GM18907 (cell line): ENCODE results near the gene CDCA5.

Experiments used
- ATAC-seq: cut with Tn5 transposase; IDR thresholded peaks from one replicate; pipeline ENCODE4 v1.9.1; 2021; ENCODE audit warnings: mild to moderate bottlenecking, moderate library complexity; ENCODE audit not compliant: unreplicated experiment

CDCA5 gene

DNA sequence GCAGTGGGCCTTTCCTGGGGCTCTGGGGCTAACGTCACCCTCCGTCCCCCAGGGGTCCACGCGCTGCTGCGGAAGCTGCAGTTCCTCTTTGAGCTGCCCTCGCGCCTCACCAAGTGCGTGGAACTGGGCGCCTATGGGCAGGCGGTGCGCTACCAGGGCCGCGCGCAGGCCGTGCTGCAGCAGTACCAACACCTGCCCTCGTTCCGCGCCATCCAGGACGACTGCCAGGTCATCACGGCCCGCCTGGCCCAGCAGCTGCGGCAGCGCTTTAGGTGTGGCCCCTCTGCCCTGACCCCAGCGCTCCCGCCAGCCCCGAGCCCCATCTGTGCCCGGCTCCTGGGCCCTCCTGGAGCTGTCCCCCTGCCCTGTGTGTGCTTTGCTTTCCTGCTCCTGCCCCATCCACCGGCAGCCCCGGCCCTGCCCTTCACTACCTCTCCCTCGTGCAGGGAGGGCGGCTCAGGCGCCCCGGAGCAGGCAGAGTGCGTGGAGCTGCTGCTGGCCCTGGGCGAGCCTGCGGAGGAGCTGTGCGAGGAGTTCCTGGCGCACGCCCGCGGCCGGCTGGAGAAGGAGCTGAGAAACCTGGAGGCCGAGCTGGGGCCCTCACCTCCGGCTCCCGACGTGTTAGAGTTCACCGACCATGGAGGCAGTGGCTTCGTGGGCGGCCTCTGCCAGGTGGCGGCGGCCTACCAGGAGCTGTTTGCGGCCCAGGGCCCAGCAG is 24.1 kb upstream of the CDCA5 start:
- no peak for ATAC-seq

DNA sequence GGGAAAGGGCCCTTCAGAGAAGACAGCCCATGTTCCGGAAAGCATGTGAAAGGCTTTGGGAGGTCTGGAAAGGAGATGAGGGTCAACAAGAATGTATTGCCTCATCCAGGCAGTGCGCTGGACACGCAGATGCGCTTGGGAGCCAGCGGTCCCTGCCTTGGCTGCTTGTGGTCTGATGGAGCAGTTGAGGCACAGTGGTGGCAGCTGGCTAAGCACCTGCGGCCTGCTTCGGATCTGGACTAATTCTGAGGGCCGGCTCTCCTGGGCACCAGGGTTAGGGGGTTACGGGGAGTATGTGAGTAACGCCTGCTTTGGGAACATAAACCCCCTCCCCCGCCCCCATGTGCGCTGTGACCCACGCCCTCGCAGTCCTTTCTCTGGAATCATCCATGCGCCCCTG is 23.2 kb upstream of the CDCA5 start:
- ATAC-seq, result no peak

DNA sequence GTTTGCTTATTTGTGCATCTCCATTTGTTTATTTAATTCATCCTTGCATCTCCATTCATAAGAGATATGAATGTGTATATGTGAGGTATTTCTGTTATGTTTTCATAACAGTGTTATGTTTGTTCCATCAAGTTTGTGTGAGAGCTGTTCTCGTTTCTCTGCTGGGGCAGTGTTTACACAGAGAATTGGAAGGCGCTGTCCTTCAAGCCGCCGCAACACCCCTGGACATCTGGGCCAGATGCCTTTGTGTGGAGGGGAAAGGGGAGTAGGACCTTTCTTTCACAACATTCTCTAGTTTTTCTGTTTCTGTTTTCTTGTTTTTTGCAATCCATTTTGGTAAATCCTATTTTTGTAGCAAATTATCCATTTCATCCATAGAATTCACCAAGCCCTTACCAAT is 20.8 kb upstream of the CDCA5 start:
- ATAC-seq, result no peak

DNA sequence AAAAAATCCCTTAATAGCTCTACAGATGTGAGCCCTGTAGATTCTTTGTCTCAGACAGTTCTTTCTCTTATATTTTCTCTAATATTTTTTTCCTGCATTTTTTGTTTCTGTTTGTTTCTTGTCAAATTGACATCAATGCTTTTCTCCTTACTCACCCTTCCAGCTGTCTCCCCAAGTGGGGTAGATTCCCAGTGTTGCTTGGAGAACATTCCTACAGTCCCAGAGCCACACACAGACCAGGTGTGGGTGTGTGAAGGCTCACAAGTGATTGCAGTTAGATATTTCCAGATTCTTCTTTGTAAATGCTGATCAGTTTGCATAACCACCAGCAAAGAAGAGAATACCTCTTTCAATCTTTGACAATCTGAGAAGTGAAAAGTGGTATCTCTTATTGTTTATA is 19.6 kb upstream of the CDCA5 start:
- ATAC-seq, result no peak

DNA sequence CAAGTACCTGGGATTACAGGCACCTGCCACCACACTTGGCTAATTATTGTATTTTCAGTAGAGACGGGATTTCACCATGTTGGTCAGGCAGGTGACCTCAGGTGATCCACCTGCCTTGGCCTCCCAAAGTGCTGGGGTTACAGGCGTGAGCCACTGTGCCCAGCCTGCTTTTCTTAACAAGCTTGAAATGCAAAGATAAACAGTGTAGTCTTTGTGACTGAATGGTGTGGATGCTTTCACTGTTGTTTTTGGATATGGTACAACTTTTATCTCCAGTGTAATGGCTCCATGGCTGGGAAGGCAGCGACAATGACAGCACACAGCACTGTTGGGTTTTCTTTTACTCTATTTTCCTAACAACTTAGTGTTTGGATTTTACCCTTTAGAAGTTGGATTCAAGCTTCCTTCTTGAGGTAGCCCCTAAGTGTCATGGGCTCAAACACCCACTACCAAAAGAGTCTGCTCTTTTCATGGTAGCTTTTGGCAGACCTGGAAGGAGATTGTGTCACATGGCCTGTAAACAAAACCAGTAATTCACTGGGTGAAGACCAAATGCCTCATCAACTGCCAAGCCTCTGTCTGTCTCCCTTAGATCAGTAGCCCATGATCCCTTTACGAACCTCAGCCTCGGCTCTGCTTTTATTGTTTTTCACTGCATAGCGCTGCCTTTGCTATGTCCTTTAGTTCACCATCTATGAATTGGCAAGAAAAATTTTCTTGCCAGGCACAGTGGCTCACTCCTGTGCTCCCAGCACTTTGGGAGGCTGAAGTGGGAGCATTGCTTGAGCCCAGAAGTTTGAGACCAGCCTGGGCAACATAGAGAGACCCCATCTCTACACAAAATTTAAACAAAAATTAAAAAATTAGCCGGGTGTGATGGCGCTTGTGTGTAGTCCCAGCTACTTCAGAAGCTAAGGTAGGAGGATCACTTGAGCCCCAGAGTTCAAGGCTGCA is 18.6 kb upstream of the CDCA5 start:
- ATAC-seq, result no peak

DNA sequence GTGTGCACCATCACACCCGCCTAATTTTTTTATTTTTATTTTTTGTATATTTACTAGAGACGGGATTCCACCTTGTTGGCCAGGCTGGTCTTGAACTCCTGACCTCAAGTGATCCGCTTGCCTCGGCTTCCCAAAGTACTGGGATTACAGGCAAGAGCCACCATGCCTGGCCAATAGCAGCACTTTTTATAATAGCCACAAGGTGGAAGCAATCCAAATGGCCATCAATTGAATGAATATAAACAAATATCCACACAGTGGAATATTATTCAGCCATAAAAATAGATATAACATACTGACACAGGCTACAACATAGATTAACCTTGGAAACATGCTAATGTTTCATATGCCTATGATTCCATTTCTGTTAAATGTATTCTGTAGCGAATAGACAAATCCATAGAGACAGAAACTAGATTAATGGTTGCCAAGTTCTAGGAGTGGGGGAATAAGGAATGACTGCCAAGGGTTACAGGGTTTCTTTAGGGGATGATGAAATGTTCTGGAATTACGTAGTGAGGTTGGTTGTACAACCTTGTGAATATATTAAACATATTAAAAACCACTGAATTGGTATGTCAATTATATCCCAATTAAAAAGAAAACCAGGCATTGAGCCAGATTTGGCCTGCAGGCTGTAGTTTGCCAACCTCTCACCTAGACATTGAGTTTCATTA is 17.0 kb upstream of the CDCA5 start:
- no peak for ATAC-seq

DNA sequence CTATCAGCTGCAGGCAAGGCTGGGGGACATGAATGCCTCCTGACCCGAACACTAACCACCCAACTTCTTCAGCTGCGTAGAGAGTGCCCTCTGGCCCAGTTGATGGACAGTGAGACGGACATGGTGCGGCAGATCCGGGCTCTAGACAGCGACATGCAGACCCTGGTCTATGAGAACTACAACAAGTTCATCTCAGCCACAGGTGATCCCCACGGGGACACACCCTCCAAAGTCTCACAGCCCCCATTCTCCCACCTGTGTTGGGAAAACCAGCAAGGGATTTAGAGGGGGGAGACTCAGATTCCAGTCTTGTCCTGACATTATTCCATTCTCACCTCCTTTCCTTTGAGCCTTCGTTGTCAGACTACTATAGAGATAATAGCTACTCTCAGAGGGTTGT is 13.1 kb upstream of the CDCA5 start:
- ATAC-seq, result no peak

DNA sequence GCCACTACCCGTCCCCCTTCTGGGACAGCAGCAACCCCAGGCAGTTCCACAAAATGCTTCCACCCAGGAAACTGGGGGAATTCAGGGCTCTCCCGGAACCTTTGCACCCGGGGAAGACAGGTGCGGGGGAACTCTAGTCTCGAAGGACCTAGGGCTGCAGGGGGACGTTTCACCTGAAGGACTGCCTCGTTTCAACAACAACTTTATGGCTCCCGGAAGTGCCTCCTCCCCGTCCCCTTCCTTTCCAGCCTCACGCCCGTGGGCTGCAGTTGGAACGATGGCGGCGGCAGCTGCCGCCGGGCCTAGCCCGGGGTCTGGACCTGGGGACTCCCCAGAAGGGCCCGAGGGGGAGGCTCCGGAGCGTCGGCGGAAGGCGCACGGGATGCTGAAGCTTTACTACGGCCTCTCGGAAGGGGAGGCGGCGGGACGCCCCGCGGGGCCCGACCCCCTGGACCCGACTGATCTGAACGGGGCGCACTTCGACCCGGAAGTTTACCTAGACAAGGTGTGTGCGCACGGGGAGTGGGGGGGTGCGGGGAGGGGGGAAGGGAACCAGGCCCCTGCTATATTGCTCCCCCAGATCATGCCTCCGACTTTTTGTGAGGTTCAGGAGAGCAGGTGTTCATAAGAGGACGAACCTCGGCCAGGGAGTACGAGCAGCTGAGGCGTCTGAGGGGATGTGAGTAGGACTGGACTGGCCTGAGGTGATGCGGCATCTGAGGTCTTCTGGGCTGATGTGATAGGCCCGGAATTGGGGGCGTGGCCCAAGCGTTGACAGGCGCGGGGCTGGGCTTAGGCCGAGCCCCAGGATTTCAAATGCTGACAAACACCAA is 12.3 kb upstream of the CDCA5 start, which contains the start of gene VPS51:
Gene VPS51 (plus strand): TSS at position 241 of the 833 bp plus-strand sequence. CDS start 37 bp downstream, at position 278.
- ATAC-seq, result peak; percentile 80

DNA sequence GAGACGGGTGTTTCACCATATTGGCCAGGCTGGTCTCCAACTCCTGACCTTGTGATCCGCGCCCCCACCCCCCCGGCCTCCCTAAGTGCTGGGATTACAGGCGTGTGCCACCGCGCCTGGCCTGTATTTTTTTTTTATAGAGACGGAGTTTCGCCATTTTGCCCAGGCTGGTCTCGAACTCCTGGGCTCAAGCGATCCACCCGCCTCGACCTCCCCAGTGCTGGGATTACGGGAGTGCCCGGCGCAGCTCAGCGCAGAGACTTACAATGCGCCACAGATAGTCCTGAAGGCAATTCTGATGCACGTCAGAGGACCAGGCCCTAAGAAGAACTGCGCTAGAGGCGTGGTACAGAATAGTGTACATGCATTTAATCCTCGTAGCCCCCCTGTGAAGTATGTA is 11.6 kb upstream of the CDCA5 start:
- no peak for ATAC-seq

DNA sequence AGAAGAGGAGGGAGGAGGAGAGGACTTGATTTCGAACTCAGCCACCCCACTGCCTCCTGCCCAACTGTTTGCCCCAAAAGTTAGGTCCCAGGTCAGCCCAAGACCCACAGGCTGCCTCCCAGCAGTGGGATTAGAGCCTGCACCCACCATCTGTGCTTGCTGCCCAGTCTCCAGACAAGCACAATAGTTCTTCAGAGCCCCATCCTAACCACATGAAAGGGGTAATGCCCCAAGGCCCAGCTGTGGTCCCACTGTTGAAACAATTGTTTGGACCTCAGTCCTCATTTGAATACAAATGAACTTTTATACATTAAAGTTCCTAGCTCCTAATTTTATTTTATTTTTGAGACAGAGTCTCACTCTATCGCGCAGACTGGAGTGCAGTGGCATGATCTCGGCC is 6.8 kb upstream of the CDCA5 start:
- ATAC-seq, result no peak

DNA sequence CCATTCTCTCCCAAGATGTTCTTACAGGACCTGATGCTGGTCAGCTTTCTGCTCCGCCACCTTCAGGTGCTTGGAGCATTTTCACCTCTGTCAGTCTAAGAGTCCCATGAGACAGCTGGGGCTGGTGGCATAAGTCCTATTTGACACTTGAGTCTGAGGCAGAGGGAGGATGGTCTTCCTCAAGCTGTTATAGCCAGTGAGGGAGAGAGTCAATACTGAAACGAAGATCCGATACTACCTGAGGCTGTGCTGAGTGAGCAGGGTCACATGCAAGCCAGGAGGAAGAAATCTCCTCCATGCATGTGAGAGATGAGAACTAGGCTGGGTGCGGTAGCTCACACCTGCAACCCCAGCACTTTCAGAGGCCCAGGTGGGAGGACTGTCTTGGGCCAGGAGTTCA is 5.8 kb upstream of the CDCA5 start:
- no peak for ATAC-seq

DNA sequence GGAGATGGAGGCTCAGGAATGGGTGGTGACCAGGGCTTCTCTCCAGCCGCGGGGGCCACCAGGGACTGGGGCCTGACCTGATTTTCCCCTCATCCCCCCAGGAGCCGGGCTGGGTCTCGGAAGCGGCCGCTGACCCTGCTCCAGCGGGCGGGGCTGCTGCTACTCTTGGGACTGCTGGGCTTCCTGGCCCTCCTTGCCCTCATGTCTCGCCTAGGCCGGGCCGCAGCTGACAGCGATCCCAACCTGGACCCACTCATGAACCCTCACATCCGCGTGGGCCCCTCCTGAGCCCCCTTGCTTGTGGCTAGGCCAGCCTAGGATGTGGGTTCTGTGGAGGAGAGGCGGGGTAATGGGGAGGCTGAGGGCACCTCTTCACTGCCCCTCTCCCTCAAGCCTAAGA is 4.0 kb upstream of the CDCA5 start:
- no peak for ATAC-seq

DNA sequence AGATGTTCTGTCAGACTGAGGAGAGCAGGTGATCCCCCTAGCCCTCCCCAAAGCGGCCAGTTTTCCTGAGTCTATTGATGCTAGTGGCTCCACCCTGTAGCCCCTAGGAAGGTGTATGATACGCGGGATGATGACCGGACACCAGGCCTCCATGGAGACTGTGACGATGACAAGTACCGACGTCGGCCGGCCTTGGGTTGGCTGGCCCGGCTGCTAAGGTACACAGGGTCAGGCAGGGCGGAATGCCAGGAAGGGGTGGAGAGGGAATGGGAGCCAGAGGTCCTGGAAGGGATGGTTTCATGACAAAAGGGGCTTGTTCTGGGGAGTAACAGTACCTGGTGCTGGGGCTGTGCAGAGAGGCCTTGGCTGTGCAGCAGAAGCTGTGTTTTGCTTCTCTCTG is 3.4 kb upstream of the CDCA5 start:
- ATAC-seq, result no peak

DNA sequence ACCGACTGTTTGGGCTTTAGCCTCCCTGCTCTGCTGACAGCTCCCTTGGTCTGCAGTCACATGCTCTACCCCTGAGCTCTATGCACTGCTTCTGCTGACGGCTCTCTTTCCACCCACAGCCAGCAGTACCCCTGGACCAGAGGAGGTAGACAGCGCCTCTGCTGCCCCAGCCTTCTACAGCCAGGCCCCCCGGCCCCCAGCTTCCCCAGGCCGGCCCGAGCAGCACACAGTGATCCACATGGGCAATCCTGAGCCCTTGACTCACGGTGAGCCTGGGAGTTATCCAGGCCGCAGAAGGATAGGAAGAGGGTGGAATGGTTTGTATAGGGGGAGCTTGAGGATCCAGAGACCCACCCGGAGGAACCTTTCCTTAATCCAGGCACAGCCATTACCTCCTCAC is 3.0 kb upstream of the CDCA5 start:
- ATAC-seq, result no peak

DNA sequence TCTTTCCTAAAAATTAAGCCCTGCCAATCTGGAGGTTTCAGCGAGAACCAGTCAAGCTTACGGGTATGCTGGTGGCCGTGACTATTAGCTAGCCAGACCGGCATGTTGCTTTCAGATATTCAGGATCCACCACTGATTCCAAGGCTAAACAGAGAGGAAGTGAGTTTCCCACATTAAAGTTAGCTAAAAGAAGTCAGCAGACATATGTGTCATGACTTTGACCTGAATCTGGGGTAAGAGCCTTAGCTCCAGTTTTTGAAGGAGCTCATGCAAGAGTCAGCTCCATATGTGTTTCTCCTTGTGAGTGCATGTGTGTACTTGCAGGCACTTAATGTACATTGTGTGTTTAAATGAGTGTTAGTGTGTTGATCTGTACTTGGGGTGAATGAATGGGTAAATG is 1.6 kb upstream of the CDCA5 start:
- ATAC-seq, result no peak

DNA sequence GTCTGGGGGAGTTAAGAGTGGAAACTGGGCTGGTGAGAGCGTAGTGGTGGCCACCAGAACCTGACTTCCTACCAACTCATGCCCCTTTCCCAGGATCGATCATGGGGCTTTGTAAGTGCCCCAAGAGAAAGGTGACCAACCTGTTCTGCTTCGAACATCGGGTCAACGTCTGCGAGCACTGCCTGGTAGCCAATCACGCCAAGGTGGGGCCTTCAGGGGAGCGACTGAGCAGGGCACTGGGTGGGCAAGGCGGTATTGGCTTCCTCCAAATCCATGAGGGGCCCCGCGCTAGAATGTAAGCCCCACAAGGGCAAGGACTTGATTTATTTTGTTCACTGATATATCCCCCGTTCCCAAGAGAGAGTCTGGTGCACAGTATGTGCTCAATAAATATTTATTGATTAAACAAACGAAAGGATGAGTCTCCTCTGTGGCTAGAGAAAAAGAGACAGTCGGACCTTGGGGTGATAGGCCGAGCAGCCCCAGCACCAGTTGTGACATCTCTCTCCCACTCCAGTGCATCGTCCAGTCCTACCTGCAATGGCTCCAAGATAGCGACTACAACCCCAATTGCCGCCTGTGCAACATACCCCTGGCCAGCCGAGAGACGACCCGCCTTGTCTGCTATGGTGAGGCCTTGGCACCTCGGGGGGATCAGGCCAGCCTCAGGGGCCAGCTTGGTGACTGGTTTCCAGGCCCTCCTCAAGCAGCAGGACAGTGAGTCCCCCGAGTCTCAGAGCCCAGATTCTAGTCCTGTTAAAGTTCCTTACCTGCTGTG is 947 bp upstream of the CDCA5 start:
- ATAC-seq, result peak; percentile 14

DNA sequence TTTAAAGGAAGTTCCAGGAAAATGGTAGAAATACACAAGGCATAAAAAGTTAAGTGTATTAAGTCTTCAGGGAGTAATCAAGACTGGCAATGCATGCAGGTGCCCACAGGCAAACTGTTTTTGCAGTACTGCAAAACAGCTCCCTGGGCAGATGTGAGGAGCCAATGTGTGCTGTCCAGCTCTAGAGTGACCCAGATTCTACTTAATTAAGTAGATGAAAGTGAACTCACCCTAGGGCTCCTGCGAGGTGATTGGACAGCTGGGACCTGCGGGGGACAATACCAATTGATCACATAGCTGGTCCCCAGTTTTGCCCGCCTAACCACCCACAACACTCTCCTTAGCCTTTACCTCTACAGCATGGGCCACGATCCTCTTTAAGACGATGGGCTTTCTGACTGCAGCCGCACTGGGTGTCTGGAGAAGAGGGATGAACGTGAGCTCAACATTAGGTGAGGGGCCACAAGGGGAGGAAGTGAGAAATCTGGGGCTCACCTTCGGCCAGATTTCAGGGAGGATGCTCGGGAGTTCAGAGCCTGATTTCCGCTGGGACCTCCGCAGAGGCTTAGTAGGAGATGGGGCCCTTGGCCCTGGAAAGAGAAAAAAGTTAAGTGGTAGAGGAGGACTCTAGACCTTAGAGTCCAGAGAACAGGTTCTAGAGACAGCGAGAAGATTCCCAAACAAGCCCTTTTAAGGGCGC is 556 bp downstream of the CDCA5 start:
- ATAC-seq, result peak; percentile 20

DNA sequence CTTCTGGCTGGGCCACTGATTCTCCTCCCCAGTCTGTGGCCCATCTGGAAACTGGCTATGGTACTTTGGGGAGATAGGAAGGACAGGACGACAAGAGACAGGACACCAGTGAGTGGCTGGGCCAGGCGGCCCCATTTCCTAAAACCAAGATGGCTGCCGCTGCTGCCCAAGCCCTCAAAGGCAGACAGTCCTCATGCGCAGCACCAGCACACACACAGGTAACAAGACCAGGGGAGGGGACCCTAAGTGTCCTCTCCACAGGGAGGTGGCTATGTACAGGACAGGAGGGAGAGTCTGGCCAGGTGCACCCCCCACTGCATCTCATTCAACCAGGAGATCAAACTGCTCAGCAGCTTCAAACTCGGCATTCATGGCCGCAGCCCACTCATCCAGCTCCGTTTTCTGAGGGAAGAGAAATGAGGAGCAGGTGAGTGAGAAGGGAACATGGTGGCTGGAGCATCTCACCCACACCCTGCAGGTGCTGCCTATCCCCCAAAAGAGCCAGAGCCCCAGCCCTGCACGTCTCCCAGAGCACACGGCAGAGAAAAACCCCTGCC is 5.0 kb downstream of the CDCA5 start:
- no peak for ATAC-seq

DNA sequence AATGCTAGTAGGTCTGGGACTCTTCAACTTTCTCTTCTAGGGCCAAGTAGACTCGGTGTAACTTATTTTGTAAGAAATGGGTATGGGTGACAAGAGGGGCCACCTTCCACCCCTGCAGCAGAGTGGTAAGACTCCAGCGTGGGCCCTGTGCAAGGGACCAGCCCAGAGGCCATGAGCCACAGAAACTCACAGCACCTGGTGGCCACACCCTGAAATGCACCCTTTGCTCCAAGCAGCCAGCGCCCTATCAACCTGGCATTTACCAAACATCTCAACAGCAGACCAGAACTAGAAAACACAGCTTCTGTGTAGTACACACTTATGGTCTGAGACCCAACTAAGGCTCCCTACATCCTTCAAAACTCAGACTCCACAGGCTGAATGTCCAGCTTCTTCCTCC is 5.7 kb downstream of the CDCA5 start:
- ATAC-seq, result peak; percentile 49
